Smooth muscle cell of trachea (primary cell): ENCODE measurements around the gene RRP36. TPM values are rescaled to one million over a fixed set of nuclear protein-coding genes. Genes with fewer than 3 reads are reported as not detected.

Experiments used
- total RNA-seq: library from RNA; depleted of rRNA; stranded (reverse); fragments of >200 nt; gene quantifications from 2 replicates; pipeline ENCODE4 v1.2.1, GENCODE V29; 2014

Gene RRP36, protein sequence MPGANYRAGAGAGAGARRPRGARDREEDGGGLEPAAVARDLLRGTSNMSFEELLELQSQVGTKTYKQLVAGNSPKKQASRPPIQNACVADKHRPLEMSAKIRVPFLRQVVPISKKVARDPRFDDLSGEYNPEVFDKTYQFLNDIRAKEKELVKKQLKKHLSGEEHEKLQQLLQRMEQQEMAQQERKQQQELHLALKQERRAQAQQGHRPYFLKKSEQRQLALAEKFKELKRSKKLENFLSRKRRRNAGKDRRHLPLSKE
- 70.5 and 107 TPM in 2 replicates for total RNA-seq

DNA sequence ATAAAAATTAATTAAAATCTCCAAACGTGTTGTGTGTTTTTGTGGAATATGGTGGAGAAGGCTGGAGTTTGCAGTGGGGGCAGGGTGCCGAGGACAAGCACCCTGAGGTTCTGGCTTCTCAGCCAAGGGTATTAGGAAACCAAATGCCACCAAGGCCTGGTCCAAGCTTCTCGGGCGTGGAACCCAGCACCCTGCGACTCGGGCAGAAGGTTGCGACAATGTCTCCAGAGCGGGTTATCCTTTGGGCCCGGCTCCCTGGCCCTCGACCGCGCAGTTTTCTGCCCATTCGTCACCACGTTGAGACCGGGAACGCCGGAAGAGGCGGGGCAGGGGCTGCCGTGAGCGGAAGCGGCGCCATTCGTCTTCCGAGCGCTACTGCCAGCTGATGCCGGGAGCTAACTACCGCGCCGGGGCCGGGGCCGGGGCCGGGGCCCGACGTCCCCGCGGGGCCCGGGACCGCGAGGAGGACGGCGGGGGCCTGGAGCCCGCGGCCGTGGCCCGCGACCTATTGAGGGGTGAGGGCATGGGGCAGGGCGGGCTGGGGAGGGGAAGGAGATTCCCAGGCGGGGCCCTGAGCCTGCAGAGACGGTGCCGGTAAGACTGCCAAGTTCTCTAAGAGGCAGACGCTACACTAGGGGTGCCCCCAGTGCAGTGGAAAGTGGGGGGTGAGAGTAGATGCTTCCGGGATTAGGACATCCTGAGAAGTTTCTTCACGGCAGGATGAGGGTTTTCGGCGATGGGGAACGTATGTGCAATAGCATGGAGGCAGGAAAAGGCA, at the start of gene RRP36:
TSS of gene RRP36 (plus strand) at position 354 of the 778 bp plus-strand sequence. CDS start at position 386, 32 bp downstream.

DNA sequence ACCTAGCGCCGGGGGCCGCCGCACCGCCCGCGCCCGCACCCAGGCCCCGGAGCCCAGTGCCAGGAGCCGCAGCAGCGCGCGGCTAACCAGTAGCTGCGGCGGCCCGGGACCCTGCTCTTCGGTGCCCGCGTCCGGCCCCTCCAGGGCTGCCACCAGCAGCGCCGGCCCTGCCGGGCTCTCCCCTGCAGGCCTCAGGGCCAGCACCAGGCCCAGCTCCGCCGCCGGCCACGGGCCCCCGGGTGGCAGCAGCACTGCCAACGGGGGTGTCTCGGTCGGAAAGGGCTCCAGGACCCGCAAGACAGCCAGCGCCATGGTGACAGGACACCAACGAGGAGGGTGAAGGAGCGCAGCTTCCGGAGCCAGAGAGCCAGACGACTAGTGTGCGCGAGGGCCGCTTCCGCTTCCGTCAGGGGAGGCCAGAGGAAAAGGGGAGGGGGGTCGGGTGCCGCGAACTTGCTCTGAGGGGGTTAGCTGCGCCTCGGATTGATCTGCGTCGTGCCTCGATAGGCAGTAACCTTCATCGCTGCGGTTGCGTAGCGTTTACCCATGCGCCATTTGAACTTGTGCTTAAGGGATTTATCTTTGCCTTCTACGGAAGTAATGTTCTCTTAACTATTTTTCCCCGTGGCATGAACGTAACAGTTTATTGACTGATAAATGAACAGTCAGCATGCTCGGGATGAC, 42.4 kb upstream of the RRP36 start, which contains the start of gene PEX6:
TSS of gene PEX6 (minus strand) at position 343 of the 684 bp plus-strand sequence. CDS start at position 312, 31 bp downstream.

DNA sequence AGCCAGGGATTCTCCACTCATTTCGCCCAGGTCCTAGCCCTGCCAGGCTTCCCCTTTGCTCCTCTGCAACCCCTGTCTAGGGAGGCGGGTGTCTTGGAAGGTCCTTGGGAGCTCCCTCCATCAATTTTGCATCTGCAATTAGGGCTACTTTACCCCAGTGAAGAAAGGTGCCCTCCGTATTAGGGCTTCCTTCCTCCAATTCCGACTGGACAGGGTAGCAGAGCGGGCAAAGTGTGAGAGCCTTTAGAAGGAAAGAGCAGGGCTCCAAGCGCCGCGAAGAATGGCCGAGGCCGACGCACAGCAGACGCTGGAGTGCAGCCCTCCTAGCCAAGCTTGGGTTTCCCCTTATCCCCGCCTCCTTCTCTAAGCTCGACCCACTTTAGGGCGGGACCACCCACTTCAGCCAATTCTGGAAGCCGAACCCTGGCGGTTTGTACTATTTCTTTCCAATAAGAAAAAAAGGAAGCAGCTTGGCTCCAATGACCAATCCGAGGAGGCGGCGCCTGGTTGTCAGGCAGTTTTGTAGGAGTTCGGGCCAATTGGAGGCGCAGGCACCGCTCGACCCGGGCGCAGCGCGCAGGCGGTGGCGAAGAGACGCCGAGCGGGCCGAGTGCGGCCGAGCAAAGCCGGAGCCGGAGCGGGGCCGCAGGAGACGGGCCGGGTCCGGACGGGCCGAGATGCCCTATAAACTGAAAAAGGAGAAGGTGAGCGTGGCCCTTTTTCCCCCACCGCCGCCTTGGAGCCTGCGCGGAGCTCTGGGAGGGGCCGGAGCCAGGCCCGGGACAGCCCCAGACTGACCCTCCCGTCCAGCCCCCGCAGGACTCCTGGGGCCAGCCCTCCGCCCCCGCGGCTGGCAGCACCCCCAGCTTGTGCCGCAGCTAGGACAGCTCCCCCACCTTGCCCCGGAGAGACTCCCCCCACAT, 37.2 kb upstream of the RRP36 start, which contains the start of gene PPP2R5D:
TSS of gene PPP2R5D (plus strand) at position 570 of the 923 bp plus-strand sequence. CDS start at position 678, 108 bp downstream.

DNA sequence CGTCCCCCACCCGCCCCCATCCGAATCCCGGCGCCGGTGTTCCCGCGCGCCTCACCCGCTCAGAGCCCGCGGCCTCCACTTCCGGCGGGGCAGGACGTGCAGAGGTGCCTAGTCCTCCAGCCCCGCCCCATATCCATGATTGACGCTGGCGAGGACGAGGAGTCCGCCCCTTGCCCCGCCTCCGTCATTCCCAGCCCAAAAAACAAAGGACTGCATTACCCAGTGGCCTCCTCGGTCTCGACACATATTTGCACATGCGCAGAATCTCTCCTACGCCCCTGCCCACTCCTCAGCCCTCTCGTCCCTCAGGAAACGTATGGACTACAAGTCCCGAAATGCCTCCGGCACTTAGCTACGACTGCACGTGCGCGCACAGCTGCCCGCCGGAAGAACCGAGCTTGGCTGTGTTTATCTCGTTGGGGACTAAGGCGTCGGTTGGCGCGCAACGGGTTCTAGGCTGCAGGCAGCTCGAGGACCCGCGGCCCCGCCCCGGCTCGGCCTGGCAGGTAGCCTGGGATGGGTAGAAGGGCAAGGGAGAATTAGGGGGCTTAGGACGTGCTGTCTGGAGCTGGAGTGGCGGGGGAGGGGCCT, 7.5 kb upstream of the RRP36 start, which contains the start of the genes KLHDC3 and MEA1:
TSS of gene KLHDC3 (plus strand) at position 407 of the 591 bp plus-strand sequence. CDS start 2,944 bp downstream, outside the sequence.
TSS of gene MEA1 (minus strand) at position 104 of the 591 bp plus-strand sequence. CDS start 133 bp downstream, outside the sequence.

DNA sequence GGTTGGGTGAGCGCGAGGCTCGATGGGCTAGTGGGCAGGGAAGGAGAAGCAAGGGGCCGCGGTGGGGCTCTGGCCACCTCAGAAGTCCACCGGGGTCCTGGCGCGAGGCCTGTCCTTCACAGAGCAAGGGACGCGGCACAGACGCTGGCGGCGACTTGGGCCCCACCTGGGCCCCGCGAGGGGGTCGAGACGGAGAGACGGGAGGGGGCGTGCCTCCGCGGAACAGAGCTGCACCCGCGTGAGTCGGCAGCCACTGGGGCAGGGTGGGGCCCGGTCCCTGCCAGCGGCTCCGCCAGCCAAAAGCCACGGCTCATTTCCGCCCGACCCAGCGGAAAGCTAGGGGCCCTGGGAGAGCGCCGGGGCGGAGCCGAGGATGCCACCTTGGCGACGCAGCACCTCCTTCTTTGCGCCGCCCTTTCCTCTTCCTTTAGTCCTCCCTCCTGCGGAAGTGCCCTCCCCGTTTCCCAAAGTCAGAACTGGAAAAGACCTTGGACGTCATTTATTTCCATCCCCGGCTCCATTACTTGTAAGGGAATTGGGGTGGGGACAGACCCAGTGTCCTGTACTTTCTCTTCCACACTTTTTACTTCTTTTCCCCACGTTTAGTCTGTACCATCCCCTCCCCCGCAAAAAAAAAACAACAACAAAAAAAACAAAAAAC, 32.3 kb downstream of the RRP36 start, which contains the start of gene CUL7:
TSS of gene CUL7 (minus strand) at position 307 of the 661 bp plus-strand sequence. CDS start 1,063 bp downstream, outside the sequence.

DNA sequence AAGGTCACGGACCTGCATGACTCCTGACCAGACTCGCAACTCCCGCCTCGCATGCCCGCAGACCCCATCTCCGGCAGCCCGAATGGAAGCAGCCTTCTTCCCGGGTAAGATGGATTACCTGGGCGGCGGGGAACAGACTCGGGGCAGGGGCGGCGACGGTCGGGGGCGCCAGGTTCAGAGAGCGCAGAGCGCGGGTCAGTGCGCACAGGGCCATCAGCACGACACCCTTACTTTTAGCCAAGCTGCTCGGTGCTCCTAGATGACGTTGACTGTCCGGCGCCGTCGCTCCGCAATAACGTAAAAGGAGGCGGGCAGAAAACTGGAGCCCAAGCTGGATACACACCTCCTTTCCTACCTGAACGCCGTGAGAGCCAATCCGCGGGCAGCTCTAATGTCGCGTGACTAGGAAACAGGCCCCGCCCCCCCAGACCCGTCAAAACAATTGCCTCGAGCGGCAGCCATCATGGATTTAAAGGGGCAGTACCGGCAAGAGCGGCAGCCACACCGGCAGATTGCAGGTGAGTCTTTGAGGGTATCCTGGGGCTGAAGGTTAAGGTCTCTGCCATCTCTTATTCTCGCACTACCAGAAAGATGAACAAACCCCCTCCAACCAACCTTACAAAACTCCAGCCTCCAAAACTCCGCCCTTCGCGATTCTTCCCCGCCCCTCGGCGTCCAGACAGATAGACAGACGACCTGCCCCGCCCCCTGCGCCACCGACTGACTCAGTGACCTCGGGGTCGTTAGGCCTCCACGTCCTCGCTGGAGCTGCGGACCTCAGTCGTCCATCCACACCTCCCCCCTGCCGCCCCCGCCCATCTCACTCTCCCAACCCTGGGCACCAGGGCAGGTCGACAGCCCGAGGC, 38.0 kb downstream of the RRP36 start, which contains the start of the genes KLC4 and MRPL2:
TSS of gene KLC4 (plus strand) at position 464 of the 866 bp plus-strand sequence. CDS start 1,705 bp downstream, outside the sequence.
TSS of gene MRPL2 (minus strand) at position 267 of the 866 bp plus-strand sequence. CDS start at position 214, 53 bp downstream.

DNA sequence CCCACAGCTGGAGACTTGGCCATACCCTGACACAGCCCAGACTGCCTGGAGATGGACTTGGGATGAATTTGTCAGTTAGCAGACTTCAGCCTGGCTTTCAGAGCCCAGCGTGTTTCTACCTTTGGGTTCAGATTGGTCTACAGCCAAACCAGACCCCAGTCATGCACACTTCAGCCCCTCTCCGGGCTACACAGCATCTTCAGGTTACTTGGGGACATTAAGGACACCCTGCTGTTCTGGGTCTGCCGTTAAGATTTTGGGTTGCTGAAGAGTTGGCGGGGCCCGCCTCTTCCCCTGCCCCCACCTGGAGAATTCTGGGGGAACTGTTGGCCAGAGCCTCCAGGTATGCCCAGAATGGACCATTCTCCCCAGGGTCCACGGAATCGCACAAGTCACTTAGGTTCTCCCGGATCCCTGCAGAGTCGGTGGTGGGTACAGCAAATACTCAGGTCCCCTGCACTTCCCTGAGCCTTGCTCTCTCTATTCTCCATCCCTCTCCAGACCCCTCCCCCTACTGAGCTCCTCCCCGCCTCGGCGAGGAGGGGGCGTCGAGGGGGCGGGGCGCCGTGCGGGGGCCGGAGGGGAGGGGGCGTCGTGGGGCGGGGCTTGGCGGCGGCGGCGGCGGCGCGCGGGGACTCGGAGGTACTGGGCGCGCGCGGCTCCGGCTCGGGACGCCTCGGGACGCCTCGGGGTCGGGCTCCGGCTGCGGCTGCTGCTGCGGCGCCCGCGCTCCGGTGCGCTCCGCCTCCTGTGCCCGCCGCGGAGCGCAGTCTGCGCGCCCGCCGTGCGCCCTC, 54.4 kb downstream of the RRP36 start, which contains the start of gene PTK7:
TSS of gene PTK7 (plus strand) at position 645 of the 794 bp plus-strand sequence. CDS start 175 bp downstream, outside the sequence.

Other genes starting within 250 kb of the RRP36 start
- gene BICRAL, start 239.6 kb upstream of the RRP36 start, total RNA-seq = 6.3 and 6.8 TPM in 2 replicates
- 122 and 143 TPM in 2 replicates for gene RPL7L1, start 142.0 kb upstream of the RRP36 start, total RNA-seq
- gene PTCRA, start 105.6 kb upstream of the RRP36 start, total RNA-seq = not detected in 2 replicates
- gene CNPY3, start 92.1 kb upstream of the RRP36 start, total RNA-seq = 24.6 and 44.2 TPM in 2 replicates
- 0.15 and 0.17 TPM in 2 replicates for gene GNMT, start 60.9 kb upstream of the RRP36 start, total RNA-seq
- 48.4 and 92.5 TPM in 2 replicates for gene PEX6, start 42.4 kb upstream of the RRP36 start, total RNA-seq
- gene PPP2R5D, start 37.1 kb upstream of the RRP36 start, total RNA-seq = 43.1 and 52.3 TPM in 2 replicates
- 43.7 and 86.0 TPM in 2 replicates for gene MEA1, start 7.7 kb upstream of the RRP36 start, total RNA-seq
- gene KLHDC3, start 7.4 kb upstream of the RRP36 start, total RNA-seq = 64.0 and 64.1 TPM in 2 replicates
- gene CUL7, start 32.2 kb downstream of the RRP36 start, total RNA-seq = 56.6 and 77.9 TPM in 2 replicates
- 11.6 and 12.2 TPM in 2 replicates for gene MRPL2, start 37.8 kb downstream of the RRP36 start, total RNA-seq
- 12.7 and 21.8 TPM in 2 replicates for gene KLC4, start 38.0 kb downstream of the RRP36 start, total RNA-seq
- 71.3 and 213 TPM in 2 replicates for gene PTK7, start 54.7 kb downstream of the RRP36 start, total RNA-seq
- 12.8 and 19.8 TPM in 2 replicates for gene SRF, start 149.6 kb downstream of the RRP36 start, total RNA-seq
- gene CUL9, start 160.6 kb downstream of the RRP36 start, total RNA-seq = 34.5 and 44.2 TPM in 2 replicates
- gene DNPH1, start 207.9 kb downstream of the RRP36 start, total RNA-seq = 50.0 and 78.0 TPM in 2 replicates
- under 0.01 TPM in 1 of 2 replicates, not detected in the other for gene TTBK1, start 221.9 kb downstream of the RRP36 start, total RNA-seq